GM23248 (cell line): ENCODE data around the gene ABCC6.

ENCODE experiments used
- EZH2 ChIP-seq: fragments of 200-600 bp; sonication (generic); IDR thresholded peaks from 2 replicates; pipeline ENCODE4 v1.6.1; 2018; ENCODE audit warnings: antibody characterized with exemption, mild to moderate bottlenecking; ENCODE audit not compliant: insufficient read depth, poor library complexity, severe bottlenecking
- EZH2phosphoT487 ChIP-seq: fragments of 200-600 bp; sonication (generic); IDR thresholded peaks from 2 replicates; pipeline ENCODE4 v1.6.1; 2018; ENCODE audit warnings: antibody characterized with exemption, moderate library complexity, mild to moderate bottlenecking, low read depth; ENCODE audit not compliant: insufficient read depth

GRCh38 chr16:16169615-16170014 lies 53.7 kb downstream of the ABCC6 start:
- no peak for TF ChIP-seq EZH2
- TF ChIP-seq EZH2phosphoT487, result no peak
